Measurements from ENCODE around the gene ALKBH3.

Gene ALKBH3

GRCh38 chr11:43907028-43907975 lies 26.7 kb downstream of the ALKBH3 start:
- H3K36me3 ChIP-seq = peaks cover 6 to 40% (median 35%) of the 10 kb centered on the region in 3 donors
- intact Hi-C loops (cut with DNase I; ENCODE audit: low total_unique reads) = no loop called here
- TF ChIP-seq, protein P1, sequence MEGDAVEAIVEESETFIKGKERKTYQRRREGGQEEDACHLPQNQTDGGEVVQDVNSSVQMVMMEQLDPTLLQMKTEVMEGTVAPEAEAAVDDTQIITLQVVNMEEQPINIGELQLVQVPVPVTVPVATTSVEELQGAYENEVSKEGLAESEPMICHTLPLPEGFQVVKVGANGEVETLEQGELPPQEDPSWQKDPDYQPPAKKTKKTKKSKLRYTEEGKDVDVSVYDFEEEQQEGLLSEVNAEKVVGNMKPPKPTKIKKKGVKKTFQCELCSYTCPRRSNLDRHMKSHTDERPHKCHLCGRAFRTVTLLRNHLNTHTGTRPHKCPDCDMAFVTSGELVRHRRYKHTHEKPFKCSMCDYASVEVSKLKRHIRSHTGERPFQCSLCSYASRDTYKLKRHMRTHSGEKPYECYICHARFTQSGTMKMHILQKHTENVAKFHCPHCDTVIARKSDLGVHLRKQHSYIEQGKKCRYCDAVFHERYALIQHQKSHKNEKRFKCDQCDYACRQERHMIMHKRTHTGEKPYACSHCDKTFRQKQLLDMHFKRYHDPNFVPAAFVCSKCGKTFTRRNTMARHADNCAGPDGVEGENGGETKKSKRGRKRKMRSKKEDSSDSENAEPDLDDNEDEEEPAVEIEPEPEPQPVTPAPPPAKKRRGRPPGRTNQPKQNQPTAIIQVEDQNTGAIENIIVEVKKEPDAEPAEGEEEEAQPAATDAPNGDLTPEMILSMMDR (IDR thresholded peaks at IDR 0.05) = no peak
- no peak overlapping the region for H3K27ac ChIP-seq
- no peaks in the 10 kb centered on the region for H3K27me3 ChIP-seq
- no peak for DNase-seq
- peaks cover 0 to 23% (median 8%) of the 10 kb centered on the region in 4 donors for H3K4me1 ChIP-seq
- no peak overlapping the region for H3K4me3 ChIP-seq
- H3K9me3 ChIP-seq = no peaks in the 10 kb centered on the region

- Histone ChIP-seq H3K9me3 (no peaks in the 10 kb centered on the region), H3K4me1 (peaks cover 0 to 23% (median 8%) of the 10 kb centered on the region in 4 donors), H3K36me3 (peaks cover 5 to 32% (median 27%) of the 10 kb centered on the region in 3 donors), H3K27ac (peak overlapping the region in 1 of 2 donors; percentile 0), H3K27me3 (no peaks in the 10 kb centered on the region), H3K4me3 (no peak overlapping the region)
- TF ChIP-seq, protein P1 (IDR thresholded peaks at IDR 0.05) = no peak
- no peak for DNase-seq
- intact Hi-C loops (cut with DNase I; ENCODE audit: low total_unique reads) = no loop called here
Observed at GRCh38 chr11:43908191-43908590, 27.6 kb downstream of the ALKBH3 start.

DNA sequence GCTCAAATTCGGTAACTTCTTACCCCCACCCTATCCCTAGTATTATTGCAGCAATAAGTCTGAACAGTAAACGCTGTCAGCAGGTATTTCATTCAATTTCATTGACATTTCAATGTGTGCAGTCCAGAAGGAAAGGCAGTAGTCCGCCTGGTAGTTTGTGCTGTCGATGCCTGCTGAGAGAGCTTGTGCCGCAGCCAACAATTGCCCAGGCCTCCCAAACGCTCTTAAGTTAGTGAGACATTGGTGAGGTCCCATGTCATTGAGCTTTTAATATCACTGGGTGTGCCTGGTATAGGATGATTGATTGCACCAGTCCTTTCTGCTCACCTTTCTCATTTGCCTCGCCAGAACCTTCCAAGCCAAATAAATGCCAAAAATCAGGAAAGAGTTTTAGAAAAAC lies 28.1 kb downstream of the ALKBH3 start:
- no peak for DNase-seq
- H3K4me3 ChIP-seq = no peak overlapping the region
- H3K27me3 ChIP-seq = no peaks in the 10 kb centered on the region
- peak overlapping the region; percentile 0 to 38 for H3K27ac ChIP-seq
- peaks cover 5 to 32% (median 27%) of the 10 kb centered on the region in 3 donors for H3K36me3 ChIP-seq
- TF ChIP-seq, protein P1 (IDR thresholded peaks at IDR 0.05) = no peak
- intact Hi-C loops (cut with DNase I; ENCODE audit: low total_unique reads) = no loop called here
- H3K4me1 ChIP-seq = peaks cover 0 to 23% (median 8%) of the 10 kb centered on the region in 4 donors
- H3K9me3 ChIP-seq = no peaks in the 10 kb centered on the region

- no peak for DNase-seq
- TF ChIP-seq, protein P1 (IDR thresholded peaks at IDR 0.05) = no peak
- intact Hi-C loops (cut with DNase I; ENCODE audit: low total_unique reads) = no loop called here
- no peak overlapping the region for H3K4me3 ChIP-seq
- no peaks in the 10 kb centered on the region for H3K9me3 ChIP-seq
- no peaks in the 10 kb centered on the region for H3K27me3 ChIP-seq
- H3K27ac ChIP-seq = no peak overlapping the region
- H3K4me1 ChIP-seq = peaks cover 0 to 34% (median 9%) of the 10 kb centered on the region in 4 donors
- peaks cover 5 to 37% (median 29%) of the 10 kb centered on the region in 3 donors for H3K36me3 ChIP-seq
Observed at GRCh38 chr11:43913829-43914380, 33.3 kb downstream of the ALKBH3 start.

DNA sequence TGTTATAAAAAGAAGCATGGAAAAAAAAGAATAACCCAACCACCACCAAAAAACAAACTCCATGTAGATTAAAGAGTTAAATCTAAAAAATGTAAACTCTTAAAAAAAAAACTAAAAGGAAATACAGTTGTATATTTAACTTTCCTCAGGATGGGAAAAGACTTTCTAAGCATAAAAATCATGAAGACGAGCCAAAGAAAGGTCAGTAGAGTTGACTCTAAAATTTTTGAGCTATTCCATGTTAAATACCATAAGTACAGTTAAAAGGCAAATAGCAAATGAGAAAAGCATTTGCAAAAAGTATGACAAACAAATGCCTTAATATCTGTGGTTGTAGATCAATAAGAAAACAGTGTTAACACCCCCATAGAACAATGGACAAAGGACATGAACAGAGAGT lies 33.8 kb downstream of the ALKBH3 start:
- no peaks in the 10 kb centered on the region for H3K9me3 ChIP-seq
- no peak overlapping the region for H3K27ac ChIP-seq
- intact Hi-C loops (cut with DNase I; ENCODE audit: low total_unique reads) = no loop called here
- peaks cover 0 to 40% (median 12%) of the 10 kb centered on the region in 4 donors for H3K4me1 ChIP-seq
- H3K27me3 ChIP-seq = no peaks in the 10 kb centered on the region
- H3K4me3 ChIP-seq = no peak overlapping the region
- no peak for DNase-seq
- TF ChIP-seq, protein P1 (IDR thresholded peaks at IDR 0.05) = no peak
- H3K36me3 ChIP-seq = peaks cover 5 to 40% (median 29%) of the 10 kb centered on the region in 3 donors

Data from tibial artery (tissue), 4 donors.